Measurements from ENCODE around the gene PSPC1.

- TF ChIP-seq CTCF (IDR thresholded peaks at IDR 0.05; ENCODE audit: insufficient read depth, low read length) (no peak), POLR2AphosphoS5 (IDR thresholded peaks at IDR 0.05; ENCODE audit: low read depth) (no peak)
Measured at GRCh38 chr13:19737844-19738557, 44.7 kb downstream of the PSPC1 start.
